Fibroblast of lung (primary cell): ENCODE measurements around the gene NUP37.

Source experiments
- EZH2 ChIP-seq: IDR thresholded peaks from 2 replicates; pipeline ENCODE4 v1.5.1; 2012; ENCODE audit warnings: low read length, control low read depth, mild to moderate bottlenecking; ENCODE audit errors: missing control alignments
- TF ChIP-seq, protein P1 (sequence below), 2 donors: IDR thresholded peaks in 1 of 2; conservative IDR thresholded peaks in 1 of 2; 1 replicate in 1 of 2; 2 replicates in 1 of 2; pipeline ENCODE4 v1.5.1; 2011 to 2012; ENCODE audit warnings: low read length in 2 of 2, control low read depth in 1 of 2, inconsistent platforms in 1 of 2, low read depth in 1 of 2, mild to moderate bottlenecking in 1 of 2

DNA sequence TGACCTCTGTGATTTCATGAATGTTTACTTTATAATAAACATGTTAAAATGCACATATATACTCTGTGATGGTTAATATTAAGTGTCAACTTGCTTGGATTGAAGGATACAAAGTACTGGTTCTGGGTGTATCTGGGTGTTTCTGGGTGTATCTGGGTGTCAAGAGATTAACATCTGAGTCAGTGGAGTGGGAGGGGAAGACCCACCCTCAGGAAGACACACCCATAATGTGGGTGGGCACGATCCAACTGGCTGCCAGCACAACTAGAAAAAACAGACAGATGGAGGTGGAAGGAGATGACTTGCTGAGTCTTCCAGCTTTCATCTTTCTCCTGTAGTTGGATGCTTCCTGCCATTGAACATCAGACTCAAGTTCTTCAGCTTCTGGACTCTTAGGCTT is 11.9 kb downstream of the NUP37 start:
- TF ChIP-seq, protein P1, sequence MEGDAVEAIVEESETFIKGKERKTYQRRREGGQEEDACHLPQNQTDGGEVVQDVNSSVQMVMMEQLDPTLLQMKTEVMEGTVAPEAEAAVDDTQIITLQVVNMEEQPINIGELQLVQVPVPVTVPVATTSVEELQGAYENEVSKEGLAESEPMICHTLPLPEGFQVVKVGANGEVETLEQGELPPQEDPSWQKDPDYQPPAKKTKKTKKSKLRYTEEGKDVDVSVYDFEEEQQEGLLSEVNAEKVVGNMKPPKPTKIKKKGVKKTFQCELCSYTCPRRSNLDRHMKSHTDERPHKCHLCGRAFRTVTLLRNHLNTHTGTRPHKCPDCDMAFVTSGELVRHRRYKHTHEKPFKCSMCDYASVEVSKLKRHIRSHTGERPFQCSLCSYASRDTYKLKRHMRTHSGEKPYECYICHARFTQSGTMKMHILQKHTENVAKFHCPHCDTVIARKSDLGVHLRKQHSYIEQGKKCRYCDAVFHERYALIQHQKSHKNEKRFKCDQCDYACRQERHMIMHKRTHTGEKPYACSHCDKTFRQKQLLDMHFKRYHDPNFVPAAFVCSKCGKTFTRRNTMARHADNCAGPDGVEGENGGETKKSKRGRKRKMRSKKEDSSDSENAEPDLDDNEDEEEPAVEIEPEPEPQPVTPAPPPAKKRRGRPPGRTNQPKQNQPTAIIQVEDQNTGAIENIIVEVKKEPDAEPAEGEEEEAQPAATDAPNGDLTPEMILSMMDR (conservative IDR thresholded peaks at IDR 0.05 in 1 of 2, IDR thresholded peaks at IDR 0.05 in 1 of 2; ENCODE audit: low read depth in 1 of 2, low read length in 2 of 2): no peak
- TF ChIP-seq EZH2: no peak
